A673 (cell line): ENCODE results near the gene SUSD6. TPM values are rescaled to one million over a fixed set of nuclear protein-coding genes. Genes with fewer than 3 reads are reported as not detected.

ENCODE experiments used
- BruUV-seq: library from RNA; stranded (reverse); fragments of 400-500 nt; replicated peaks from 2 replicates; lab custom pipeline; 2021; lab: Mats Ljungman, UMichigan
- CTCF ChIA-PET: fragments of 300-600 bp; sonication (Branson Sonifier 250); formaldehyde crosslinking; loops from one replicate; lab custom pipeline; 2022; ENCODE audit warnings: antibody characterized with exemption; lab: Charles Lee
- POLR2A ChIA-PET: fragments of 300-600 bp; sonication (Branson Sonifier 250); formaldehyde crosslinking; loops from one replicate; lab custom pipeline; 2022; ENCODE audit warnings: antibody characterized with exemption; ENCODE audit not compliant: low non-redundant PET; lab: Charles Lee
- DNase-seq: peaks from one replicate; pipeline ENCODE4 v3.0.0-alpha.2; 2015; ENCODE audit warnings: low spot score
- H3K27ac ChIP-seq: fragments of 200-600 bp; sonication (generic); 2 replicates; pipeline ENCODE4 v1.5.1; 2016; ENCODE audit warnings: mixed run types, low read depth, mild to moderate bottlenecking, mixed read lengths, antibody characterized with exemption, low read length; ENCODE audit not compliant: poor library complexity, severe bottlenecking
- H3K27me3 ChIP-seq: fragments of 200-600 bp; sonication (generic); replicated peaks from 2 replicates; pipeline ENCODE4 v1.6.1; 2017; ENCODE audit warnings: mixed run types, low read depth, mild to moderate bottlenecking, mixed read lengths, antibody characterized with exemption, low read length; ENCODE audit not compliant: insufficient read depth, poor library complexity
- H3K36me3 ChIP-seq: fragments of 200-600 bp; sonication (generic); 2 replicates; pipeline ENCODE4 v1.6.1; 2016; ENCODE audit warnings: mixed run types, mild to moderate bottlenecking, mixed read lengths, antibody characterized with exemption, low read length; ENCODE audit not compliant: insufficient read depth, poor library complexity, severe bottlenecking
- H3K4me1 ChIP-seq: fragments of 200-600 bp; sonication (generic); 2 replicates; pipeline ENCODE4 v1.6.1; 2017; ENCODE audit warnings: mixed run types, mild to moderate bottlenecking, mixed read lengths, antibody characterized with exemption, low read length; ENCODE audit not compliant: insufficient read depth, poor library complexity, severe bottlenecking
- H3K4me3 ChIP-seq: fragments of 200-600 bp; sonication (generic); 2 replicates; pipeline ENCODE4 v1.5.1; 2016; ENCODE audit warnings: low read depth, mixed run types, mild to moderate bottlenecking, mixed read lengths, low read length; ENCODE audit not compliant: poor library complexity, severe bottlenecking
- H3K9me3 ChIP-seq: fragments of 200-600 bp; sonication (generic); 2 replicates; pipeline ENCODE4 v1.6.1; 2016; ENCODE audit warnings: mixed run types, low read depth, mild to moderate bottlenecking, mixed read lengths, antibody characterized with exemption, low read length; ENCODE audit not compliant: poor library complexity, severe bottlenecking
- CTCF ChIP-seq: fragments of 300-800, 200-600 bp; sonication (generic); conservative IDR thresholded peaks from 2 replicates; pipeline ENCODE4 v1.5.1; 2017; ENCODE audit warnings: low read depth, mild to moderate bottlenecking, antibody characterized with exemption, low read length, moderate library complexity, mixed read lengths
- EZH2 ChIP-seq: fragments of 200-600 bp; sonication (generic); IDR thresholded peaks from 2 replicates; pipeline ENCODE4 v1.6.1; 2017; ENCODE audit warnings: borderline replicate concordance, low read depth, mild to moderate bottlenecking, mixed read lengths, antibody characterized with exemption, low read length; ENCODE audit not compliant: poor library complexity, severe bottlenecking
- intact Hi-C: fragments of 100-400 bp; cut with micrococcal nuclease; formaldehyde crosslinking; loops from one replicate; pipeline ENCODE4 v1.10.0; 2022; ENCODE audit not compliant: unreplicated experiment
- total RNA-seq: library from RNA; stranded (reverse); gene quantifications from 2 replicates; pipeline ENCODE4 v1.2.3, GENCODE V29; 2021

The SUSD6 gene
- total RNA-seq, 1 experiment from 2014 or later, result 9.2 TPM

- ChIA-PET CTCF (interaction anchor here (0.6 kb wide), 1 partner anchor 169 kb away, joined by 3 read pairs; no protein-coding TSS in a partner anchor), POLR2A (interaction anchor here (0.6 kb wide), 1 partner anchor 13 kb away, joined by 8 read pairs; the partner anchor contains the start of gene SRSF5)
- intact Hi-C loops, result no loop called here
- H3K36me3 ChIP-seq, result no peaks in the 10 kb centered on the region
- no peak overlapping the region for H3K4me3 ChIP-seq
- no peak overlapping the region for H3K27ac ChIP-seq
- no peaks in the 10 kb centered on the region for H3K9me3 ChIP-seq
- DNase-seq, result peak; percentile 61
- H3K27me3 ChIP-seq, result no peaks in the 10 kb centered on the region
- TF ChIP-seq CTCF (no peak), EZH2 (no peak)
- H3K4me1 ChIP-seq, result no peaks in the 10 kb centered on the region
- no TSS peak for BruUV-seq
Observed at GRCh38 chr14:69753860-69754259, 142.5 kb downstream of the SUSD6 start.

- H3K9me3 ChIP-seq, result no peaks in the 10 kb centered on the region
Observed at GRCh38 chr14:69754487-69754886, 143.1 kb downstream of the SUSD6 start.

GRCh38 chr14:69755296-69755695, 143.9 kb downstream of the SUSD6 start:
- no TSS peak for BruUV-seq
- no peak for TF ChIP-seq CTCF
- TF ChIP-seq EZH2, result no peak

More at GRCh38 chr14:69754487-69754886, 143.1 kb downstream of the SUSD6 start:
- Histone ChIP-seq H3K4me3 (no peak overlapping the region), H3K4me1 (no peaks in the 10 kb centered on the region), H3K36me3 (no peaks in the 10 kb centered on the region), H3K27me3 (no peaks in the 10 kb centered on the region), H3K27ac (no peak overlapping the region)
- intact Hi-C loops, result no loop called here
- ChIA-PET CTCF (no interaction called here), POLR2A (interaction anchor here (0.7 kb wide), 1 partner anchor 591 kb away, joined by 7 read pairs; no protein-coding TSS in a partner anchor)
- no peak for DNase-seq
- BruUV-seq, result no TSS peak
- no peak for TF ChIP-seq CTCF
- TF ChIP-seq EZH2, result no peak

More at GRCh38 chr14:69755296-69755695, 143.9 kb downstream of the SUSD6 start:
- Histone ChIP-seq H3K4me3 (no peak overlapping the region), H3K4me1 (no peaks in the 10 kb centered on the region), H3K36me3 (no peaks in the 10 kb centered on the region), H3K27me3 (no peaks in the 10 kb centered on the region), H3K27ac (no peak overlapping the region), H3K9me3 (no peaks in the 10 kb centered on the region)
- POLR2A ChIA-PET, result no interaction called here
- CTCF ChIA-PET, result no interaction called here
- DNase-seq, result no peak
- intact Hi-C loops, result no loop called here
